Muscle of back (tissue), 11 donors: ENCODE data around the gene CDX1. TPM values are rescaled to one million over a fixed set of nuclear protein-coding genes. Genes with fewer than 3 reads are reported as not detected.
"Not testable (repeated sequence)": the region's sequence is repeated elsewhere in the genome, so short reads cannot be mapped to it uniquely, and the experiment has no call there.

ENCODE experiments used
- DNase-seq, 3 donors: peaks; one replicate each; pipeline versions ENCODE4 v3.0.0 to v3.0.0-alpha.2; 2013
- polyA plus RNA-seq, 10 donors: library from polyadenylated mRNA; unstranded; fragments of 120-200 nt; gene quantifications; one replicate each; pipeline ENCODE4 v1.2.1, GENCODE V29; 2013; ENCODE audit not compliant: insufficient read length in 10 of 10

Gene CDX1
- polyA plus RNA-seq, 10 donors, result 0.13 to 0.63 (median 0.24) TPM; not detected in 3

DNA sequence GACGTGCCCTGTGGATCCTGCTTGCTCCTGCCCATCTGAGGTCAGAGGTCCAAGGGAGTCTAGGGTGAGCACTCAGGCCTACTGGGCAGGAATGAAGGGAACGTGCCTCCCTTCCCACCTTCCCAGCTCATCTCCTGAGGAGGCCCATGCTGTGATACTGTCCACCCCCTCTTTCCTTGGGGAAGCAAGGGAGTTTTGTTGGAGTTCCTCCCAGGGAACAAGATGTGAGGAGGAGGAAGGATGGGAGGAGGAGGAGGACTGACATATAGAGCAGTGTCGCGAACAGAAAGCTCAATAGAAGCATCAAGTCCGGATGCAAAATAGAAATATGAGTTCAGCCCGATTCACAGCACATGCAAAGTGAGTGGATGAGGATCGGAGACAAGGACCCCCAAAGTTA lies 64.3 kb downstream of the CDX1 start:
- no peak for DNase-seq

DNA sequence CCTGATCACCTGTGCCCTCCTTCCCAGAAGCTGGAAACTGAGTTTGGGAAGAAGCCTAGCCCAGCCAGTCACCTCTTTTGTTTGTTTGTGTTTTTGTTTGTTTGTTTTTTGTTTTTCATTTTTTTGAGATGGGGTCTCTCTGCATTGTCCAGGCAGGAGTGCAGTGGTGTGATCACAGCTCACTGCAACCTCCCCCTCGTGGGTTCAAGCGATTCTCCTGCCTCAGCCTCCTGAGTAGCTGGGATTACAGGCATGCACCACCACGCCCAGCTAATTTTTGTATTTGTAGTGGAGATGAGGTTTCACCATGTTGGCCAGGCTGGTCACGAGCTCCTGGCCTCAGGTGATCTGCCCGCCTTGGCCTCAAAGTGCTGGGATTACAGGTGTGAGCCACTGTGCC lies 67.1 kb downstream of the CDX1 start:
- DNase-seq, result not testable (repeated sequence)

Other genes starting within 250 kb of the CDX1 start
- under 1 TPM; 0.03 to 0.12 (median 0.06) TPM for gene PDE6A, start 222.0 kb upstream of the CDX1 start, polyA plus RNA-seq
- gene SLC26A2, start 206.0 kb upstream of the CDX1 start, polyA plus RNA-seq, result 10 to 100 TPM in 9 of 10 donors, 1 to 10 TPM in 1; 9.4 to 13.1 (median 11.3) TPM
- gene TIGD6, start 166.1 kb upstream of the CDX1 start, polyA plus RNA-seq, result 1 to 10 TPM; 1.8 to 3.2 (median 2.5) TPM
- gene HMGXB3, start 166.0 kb upstream of the CDX1 start, polyA plus RNA-seq, result 10 to 100 TPM; 13.2 to 30.9 (median 19.6) TPM
- 10 to 100 TPM; 23.4 to 36.4 (median 27.8) TPM for gene CSF1R, start 80.2 kb upstream of the CDX1 start, polyA plus RNA-seq
- gene PDGFRB, start 10.9 kb upstream of the CDX1 start, polyA plus RNA-seq, result 100 to 1,000 TPM in 9 of 10 donors, 10 to 100 TPM in 1; 89.2 to 173 (median 143) TPM
- gene SLC6A7, start 23.3 kb downstream of the CDX1 start, polyA plus RNA-seq, result 1 to 10 TPM in 1 of 10 donors, under 1 TPM in 9; 0.15 to 1.7 (median 0.41) TPM
- 10 to 100 TPM; 32.6 to 93.3 (median 67.5) TPM for gene CAMK2A, start 123.0 kb downstream of the CDX1 start, polyA plus RNA-seq
- 10 to 100 TPM in 1 of 10 donors, 1 to 10 TPM in 9; 3.4 to 10.2 (median 6.1) TPM for gene ARSI, start 136.1 kb downstream of the CDX1 start, polyA plus RNA-seq
- 10 to 100 TPM; 15.8 to 24.8 (median 17.9) TPM for gene TCOF1, start 190.9 kb downstream of the CDX1 start, polyA plus RNA-seq
- 100 to 1,000 TPM in 1 of 10 donors, 10 to 100 TPM in 9; 47.7 to 102 (median 77.2) TPM for gene CD74, start 246.1 kb downstream of the CDX1 start, polyA plus RNA-seq